ENCODE measurements around the gene LRRC8D. TPM values are rescaled to one million over a fixed set of nuclear protein-coding genes. Genes with fewer than 3 reads are reported as not detected.

The LRRC8D gene
- total RNA-seq, 2 donors from 2014 or later: 7.6 to 13.0 TPM

DNA sequence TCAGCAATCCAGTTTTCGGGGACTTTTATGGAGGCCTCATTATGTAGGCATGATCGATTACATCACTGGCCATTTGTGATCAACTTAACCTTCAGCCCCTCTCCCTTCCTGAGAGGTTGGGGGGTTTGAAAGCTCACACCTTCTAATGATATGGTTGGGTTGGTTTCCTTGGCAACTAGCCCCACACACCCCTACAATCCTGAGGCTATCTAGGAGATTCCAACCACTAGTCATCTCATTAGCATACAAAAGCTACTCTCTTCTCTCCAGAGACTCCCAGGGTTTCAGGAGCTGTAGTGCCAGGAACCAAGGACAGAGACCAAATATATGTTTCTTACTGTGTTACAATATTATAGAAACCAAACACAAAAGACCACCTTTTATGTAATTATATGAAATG, 138.9 kb downstream of the LRRC8D start:
- no peaks in the 10 kb centered on the region for H3K27me3 ChIP-seq
- ATAC-seq (no peak), DNase-seq (no peak)
- H3K9me3 ChIP-seq: no peaks in the 10 kb centered on the region
- no peaks in the 10 kb centered on the region for H3K36me3 ChIP-seq (replicated peaks in 1 of 2; ENCODE audit: insufficient read depth in 1 of 2, low read depth in 2 of 2)
- no peak overlapping the region for H3K27ac ChIP-seq
- H3K4me3 ChIP-seq: no peak overlapping the region
- H3K4me1 ChIP-seq: no peaks in the 10 kb centered on the region
- intact Hi-C loops (cut with DNase I): no loop called here
- WGBS, 2 donors: 91 to 100% methylated on average over 2 of the region's 2 CpGs
- TF ChIP-seq, protein P1, sequence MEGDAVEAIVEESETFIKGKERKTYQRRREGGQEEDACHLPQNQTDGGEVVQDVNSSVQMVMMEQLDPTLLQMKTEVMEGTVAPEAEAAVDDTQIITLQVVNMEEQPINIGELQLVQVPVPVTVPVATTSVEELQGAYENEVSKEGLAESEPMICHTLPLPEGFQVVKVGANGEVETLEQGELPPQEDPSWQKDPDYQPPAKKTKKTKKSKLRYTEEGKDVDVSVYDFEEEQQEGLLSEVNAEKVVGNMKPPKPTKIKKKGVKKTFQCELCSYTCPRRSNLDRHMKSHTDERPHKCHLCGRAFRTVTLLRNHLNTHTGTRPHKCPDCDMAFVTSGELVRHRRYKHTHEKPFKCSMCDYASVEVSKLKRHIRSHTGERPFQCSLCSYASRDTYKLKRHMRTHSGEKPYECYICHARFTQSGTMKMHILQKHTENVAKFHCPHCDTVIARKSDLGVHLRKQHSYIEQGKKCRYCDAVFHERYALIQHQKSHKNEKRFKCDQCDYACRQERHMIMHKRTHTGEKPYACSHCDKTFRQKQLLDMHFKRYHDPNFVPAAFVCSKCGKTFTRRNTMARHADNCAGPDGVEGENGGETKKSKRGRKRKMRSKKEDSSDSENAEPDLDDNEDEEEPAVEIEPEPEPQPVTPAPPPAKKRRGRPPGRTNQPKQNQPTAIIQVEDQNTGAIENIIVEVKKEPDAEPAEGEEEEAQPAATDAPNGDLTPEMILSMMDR (IDR thresholded peaks at IDR 0.05): no peak
- TF ChIP-seq POLR2A (IDR thresholded peaks at IDR 0.05): no peak

DNA sequence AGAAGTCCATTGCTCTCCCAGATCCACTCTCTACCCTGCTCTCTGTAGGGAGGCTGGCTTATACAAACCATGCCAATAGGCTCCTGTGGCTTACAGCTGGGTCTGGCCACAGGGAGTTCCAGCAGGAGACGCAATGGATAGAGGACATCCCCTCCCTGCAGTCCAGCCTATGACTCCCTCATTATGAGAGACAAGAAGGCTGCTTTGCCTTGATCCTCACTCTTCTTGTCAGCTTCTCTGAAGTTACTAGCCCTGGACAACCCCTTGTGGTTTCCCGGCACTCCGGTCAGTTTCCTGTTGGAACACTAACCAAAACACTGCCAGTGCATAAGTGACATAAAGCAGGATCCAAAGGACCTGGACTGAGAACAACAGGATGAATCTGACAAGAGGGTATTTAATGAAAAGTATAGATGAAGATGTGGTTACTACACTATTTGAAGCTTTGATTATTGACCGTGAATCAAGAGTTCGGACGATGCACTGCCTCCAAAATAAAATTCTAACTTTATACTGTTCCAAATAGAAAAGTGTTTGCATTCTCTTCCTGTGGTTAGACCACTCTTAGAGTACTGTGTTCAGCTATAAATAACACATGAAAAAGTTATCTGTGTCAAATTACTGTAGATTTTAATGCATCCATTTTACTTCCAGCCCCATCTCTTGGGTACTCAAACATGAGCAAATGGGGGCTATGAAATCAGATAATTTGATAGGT, 141.4 kb downstream of the LRRC8D start:
- H3K36me3 ChIP-seq (replicated peaks in 1 of 2; ENCODE audit: insufficient read depth in 1 of 2, low read depth in 2 of 2): no peaks in the 10 kb centered on the region
- H3K27me3 ChIP-seq: no peaks in the 10 kb centered on the region
- intact Hi-C loops (cut with DNase I): no loop called here
- DNase-seq (no peak), ATAC-seq (no peak)
- 62 to 77% methylated on average over 6 of the region's 6 CpGs for WGBS, 2 donors
- no peak for TF ChIP-seq POLR2A (IDR thresholded peaks at IDR 0.05)
- TF ChIP-seq, protein P1 (IDR thresholded peaks at IDR 0.05): no peak
- no peak overlapping the region for H3K4me3 ChIP-seq
- no peaks in the 10 kb centered on the region for H3K4me1 ChIP-seq
- H3K9me3 ChIP-seq: no peaks in the 10 kb centered on the region
- H3K27ac ChIP-seq: no peak overlapping the region

DNA sequence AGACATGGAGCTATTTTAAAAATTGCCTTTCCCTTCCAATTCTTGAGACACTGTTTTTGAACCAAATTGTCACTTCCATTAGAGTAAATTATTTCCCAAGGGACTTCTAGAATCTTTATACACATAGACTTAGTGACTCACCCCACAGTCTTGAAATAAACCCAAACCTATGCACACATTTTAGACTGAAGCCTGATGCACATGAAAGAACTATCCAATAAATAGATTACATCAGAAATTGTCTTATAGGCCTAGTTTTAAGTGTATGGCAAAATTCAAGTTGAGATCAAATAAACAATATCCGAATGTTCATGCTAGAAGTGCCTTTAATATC, 141.9 kb downstream of the LRRC8D start:
- intact Hi-C loops (cut with DNase I): no loop called here
- Histone ChIP-seq H3K27ac (no peak overlapping the region), H3K9me3 (no peaks in the 10 kb centered on the region), H3K27me3 (no peaks in the 10 kb centered on the region), H3K4me1 (no peaks in the 10 kb centered on the region), H3K4me3 (no peak overlapping the region), H3K36me3 (replicated peaks in 1 of 2; ENCODE audit: insufficient read depth in 1 of 2, low read depth in 2 of 2) (no peaks in the 10 kb centered on the region)
- 76 to 88% methylated on average over 1 of the region's 1 CpG for WGBS, 2 donors
- TF ChIP-seq, protein P1 (IDR thresholded peaks at IDR 0.05): no peak
- TF ChIP-seq POLR2A (IDR thresholded peaks at IDR 0.05): no peak
- DNase-seq (no peak), ATAC-seq (no peak)

DNA sequence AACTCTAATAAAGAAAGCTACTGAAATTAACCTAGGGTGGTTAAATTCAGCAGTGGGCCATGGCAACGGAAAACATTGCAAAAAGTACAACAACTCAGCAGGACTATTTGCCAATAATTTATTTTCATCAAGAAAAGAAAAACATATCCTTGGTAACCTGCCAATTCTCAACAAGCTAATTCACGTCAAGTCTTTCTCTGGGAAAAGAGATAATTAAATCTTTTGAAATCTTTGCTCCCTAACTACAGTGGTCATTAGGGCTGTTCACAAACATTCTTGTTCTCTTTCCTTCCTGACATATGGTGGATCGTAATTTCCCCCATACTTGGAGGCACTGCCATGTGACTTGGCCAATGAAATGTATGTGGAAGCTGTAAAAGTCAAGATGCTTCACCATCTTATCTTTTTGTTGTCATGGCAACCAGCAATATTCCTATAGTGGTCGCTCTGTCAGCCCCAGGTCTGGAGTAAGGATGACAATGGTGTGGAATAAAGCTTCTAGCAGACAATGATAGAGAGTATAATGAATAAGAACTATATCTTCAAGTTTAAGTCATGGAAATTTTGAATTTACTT, 144.4 kb downstream of the LRRC8D start:
- intact Hi-C loops (cut with DNase I): no loop called here
- ATAC-seq: no peak
- WGBS, 2 donors: 70 to 72% methylated on average over 4 of the region's 4 CpGs
- H3K27me3 ChIP-seq: no peaks in the 10 kb centered on the region
- H3K36me3 ChIP-seq (replicated peaks in 1 of 2; ENCODE audit: insufficient read depth in 1 of 2, low read depth in 2 of 2): no peaks in the 10 kb centered on the region
- no peaks in the 10 kb centered on the region for H3K9me3 ChIP-seq
- no peak overlapping the region for H3K27ac ChIP-seq
- no peak for DNase-seq
- TF ChIP-seq, protein P1 (IDR thresholded peaks at IDR 0.05): no peak
- TF ChIP-seq POLR2A (IDR thresholded peaks at IDR 0.05): no peak
- no peak overlapping the region for H3K4me3 ChIP-seq
- H3K4me1 ChIP-seq: no peaks in the 10 kb centered on the region

DNA sequence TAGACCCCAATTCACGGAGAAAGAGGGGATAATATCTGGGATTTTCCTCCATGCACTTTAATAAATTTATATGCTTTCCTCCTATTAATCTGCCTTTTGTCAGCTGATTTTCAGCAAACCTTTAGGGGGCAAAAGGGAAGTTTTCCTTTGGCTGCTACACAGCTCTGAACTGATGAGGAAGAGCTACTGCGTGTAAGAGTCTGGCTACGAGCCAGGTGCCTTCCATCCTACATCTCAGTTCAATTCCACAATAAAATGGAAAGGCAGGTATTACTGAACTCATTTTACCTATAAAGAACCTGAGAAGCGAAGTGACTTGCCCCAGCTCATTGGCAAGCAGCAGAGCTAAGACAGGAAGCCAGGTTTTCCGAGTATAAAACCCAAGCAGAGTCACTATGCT, 145.8 kb downstream of the LRRC8D start:
- Histone ChIP-seq H3K27me3 (no peaks in the 10 kb centered on the region), H3K9me3 (no peaks in the 10 kb centered on the region), H3K4me3 (no peak overlapping the region), H3K27ac (no peak overlapping the region), H3K4me1 (no peaks in the 10 kb centered on the region), H3K36me3 (replicated peaks in 1 of 2; ENCODE audit: insufficient read depth in 1 of 2, low read depth in 2 of 2) (no peaks in the 10 kb centered on the region)
- ATAC-seq: no peak
- 68 to 72% methylated on average over 5 of the region's 5 CpGs for WGBS, 2 donors
- no peak for DNase-seq
- intact Hi-C loops (cut with DNase I): no loop called here
- no peak for TF ChIP-seq POLR2A (IDR thresholded peaks at IDR 0.05)
- TF ChIP-seq, protein P1 (IDR thresholded peaks at IDR 0.05): no peak
